ENCODE measurements around the gene TRA2B. TPM values are rescaled to one million over a fixed set of nuclear protein-coding genes. Genes with fewer than 3 reads are reported as not detected.

The TRA2B gene
- 100 to 1,000 TPM; 133 to 223 (median 191) TPM for polyA plus RNA-seq

DNA sequence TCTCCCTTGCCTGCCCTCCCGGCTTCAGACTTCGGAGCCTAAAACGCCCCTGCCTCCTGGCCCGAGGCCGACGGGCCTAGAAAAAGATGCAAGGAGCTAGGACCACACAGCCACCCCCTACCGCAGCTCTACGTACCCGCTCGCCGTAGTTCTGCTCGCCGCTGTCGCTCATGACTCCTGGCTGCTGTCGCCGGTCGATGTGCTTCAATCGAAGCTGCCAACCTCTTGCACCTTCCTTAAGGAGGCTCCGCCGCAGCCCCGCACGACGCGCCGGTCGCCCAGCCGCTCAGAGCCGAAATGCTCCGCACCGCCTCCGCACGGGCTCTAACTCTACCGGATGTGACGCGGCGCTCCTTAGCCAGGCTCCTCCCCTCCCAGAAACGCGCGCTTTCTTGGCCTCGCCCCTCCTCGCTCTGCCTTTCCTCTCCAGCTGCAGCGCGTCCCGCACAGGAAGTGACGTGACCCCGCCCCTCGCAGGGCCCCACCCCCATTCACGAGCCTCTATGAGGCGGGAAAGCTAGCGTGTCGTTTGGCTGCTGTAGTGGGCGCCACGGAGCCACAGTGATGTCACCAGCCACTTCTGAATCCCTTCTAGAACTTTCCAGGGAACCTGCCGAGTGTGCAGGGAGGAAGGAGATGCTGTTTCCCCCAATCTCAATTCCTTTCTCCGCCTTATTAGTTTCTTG, at the start of gene TRA2B:
TRA2B (minus strand) TSS at position 326 of the 686 bp plus-strand sequence; CDS start at position 172, 154 bp downstream.
- DNase-seq: peak; percentile 98
- H3K27ac Mint-ChIP-seq: peak within 1 kb of the TSS; percentile 100
- peaks cover 42 to 57% of the 10 kb centered on the region in 2 donors for H3K4me1 Mint-ChIP-seq

DNA sequence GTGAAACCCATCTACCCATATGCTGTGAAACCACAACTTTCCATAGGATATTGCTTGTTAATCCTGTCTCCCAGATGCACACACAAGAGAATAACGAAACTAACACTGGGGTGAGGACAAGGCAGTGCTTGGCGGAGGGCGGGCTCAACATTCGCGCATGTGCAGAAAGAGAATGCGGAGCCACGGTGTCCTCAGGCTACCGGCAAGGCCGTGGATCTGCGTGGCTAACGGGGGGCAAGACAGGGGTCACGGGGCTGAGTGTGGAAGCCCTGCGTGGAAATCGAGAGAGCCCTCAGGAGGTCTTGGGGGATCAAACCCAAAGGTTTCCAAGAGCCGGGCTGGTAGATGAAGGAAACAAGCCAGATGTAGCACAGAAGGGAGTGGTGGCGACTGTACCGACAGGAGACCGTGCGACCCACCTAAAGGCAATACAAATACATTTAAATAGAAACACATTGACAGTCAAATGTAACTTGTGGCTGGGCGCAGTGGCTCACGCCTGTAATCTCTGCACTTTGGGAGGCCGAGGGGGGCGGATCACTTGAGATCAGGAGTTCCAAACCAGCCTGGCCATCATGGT, 48.5 kb upstream of the TRA2B start:
- DNase-seq: peak in 1 of 3 donors; percentile 21
- H3K27ac Mint-ChIP-seq: no peak overlapping the region
- peaks cover 0 to 8% (median 6%) of the 10 kb centered on the region in 3 donors for H3K27me3 Mint-ChIP-seq (ENCODE audit: low read depth in 3 of 3)
- no peaks in the 10 kb centered on the region for H3K9me3 Mint-ChIP-seq
- no peaks in the 10 kb centered on the region for H3K36me3 Mint-ChIP-seq
- H3K4me1 Mint-ChIP-seq: no peaks in the 10 kb centered on the region
- peak overlapping the region in 2 of 5 donors; percentile 53 to 64 for H3K4me3 Mint-ChIP-seq

More for the DNA sequence above, at the start of gene TRA2B:
- Mint-ChIP-seq H3K4me3 (peak within 1 kb of the TSS; percentile 100), H3K9me3 (no peaks in the 10 kb centered on the region), H3K27me3 (ENCODE audit: low read depth in 3 of 3) (peaks cover 16 to 29% (median 21%) of the 10 kb centered on the region in 3 donors), H3K36me3 (peaks cover 0 to 9% (median 3%) of the 10 kb centered on the region in 3 donors)

DNA sequence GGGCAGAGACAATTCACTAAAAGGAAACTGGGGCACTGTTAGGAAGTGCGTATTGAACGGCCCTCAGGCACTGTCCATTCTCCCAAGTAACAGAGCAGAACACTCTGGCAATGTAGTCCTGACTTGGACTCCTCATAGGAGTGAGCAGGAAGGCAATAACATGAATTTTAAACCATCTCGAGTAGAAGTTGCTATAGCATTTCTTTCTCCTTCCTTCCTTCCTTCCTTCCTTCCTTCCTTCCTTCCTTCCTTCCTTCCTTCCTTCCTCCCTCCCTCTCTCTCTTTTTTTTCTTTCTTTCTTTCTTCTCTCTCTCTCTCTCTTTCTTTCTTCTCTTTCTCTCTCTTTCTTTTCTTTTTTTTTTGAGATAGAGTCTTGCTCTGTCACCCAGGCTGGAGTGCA, 46.4 kb upstream of the TRA2B start:
- H3K27me3 Mint-ChIP-seq (ENCODE audit: low read depth in 3 of 3): peaks cover 0 to 10% (median 6%) of the 10 kb centered on the region in 3 donors
- no peaks in the 10 kb centered on the region for H3K9me3 Mint-ChIP-seq
- no peaks in the 10 kb centered on the region for H3K36me3 Mint-ChIP-seq
- no peak overlapping the region for H3K4me3 Mint-ChIP-seq
- DNase-seq: no peak
- H3K27ac Mint-ChIP-seq: no peak overlapping the region
- no peaks in the 10 kb centered on the region for H3K4me1 Mint-ChIP-seq

DNA sequence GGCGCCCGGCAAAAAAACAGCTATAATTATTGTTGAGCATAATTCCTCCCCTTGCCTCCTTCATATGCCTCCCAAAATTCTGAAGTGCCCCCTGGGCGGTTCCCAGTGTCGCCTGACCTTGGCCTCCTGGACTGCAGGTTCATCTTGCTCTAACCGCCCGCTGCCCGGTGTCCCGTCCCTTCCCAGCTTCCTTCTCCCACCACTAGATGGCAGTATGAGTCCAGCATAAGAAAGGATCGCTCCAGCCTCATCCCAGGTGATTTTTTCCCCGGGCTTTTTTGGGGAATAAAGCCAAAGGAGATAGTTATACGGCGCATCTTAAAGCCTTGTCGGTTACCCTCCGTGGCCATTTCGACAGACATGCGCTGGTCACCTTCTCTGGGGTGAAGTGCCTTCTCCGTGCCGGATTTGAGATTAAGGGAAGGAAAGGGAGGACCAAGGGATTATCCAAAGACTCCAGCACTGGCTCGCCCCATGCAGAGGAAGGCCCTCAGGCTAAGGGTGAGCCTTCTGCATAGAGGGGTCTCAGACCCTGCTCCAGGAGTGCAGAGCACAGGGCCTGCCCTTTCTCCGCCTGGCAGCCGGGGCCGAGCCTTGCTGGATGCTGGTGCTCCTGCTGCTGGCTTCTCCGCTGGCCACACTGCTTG, 45.8 kb upstream of the TRA2B start:
- DNase-seq: peak; percentile 57 to 64 (median 57)
- Mint-ChIP-seq H3K27ac (no peak overlapping the region), H3K4me1 (no peaks in the 10 kb centered on the region), H3K9me3 (no peaks in the 10 kb centered on the region), H3K36me3 (no peaks in the 10 kb centered on the region), H3K4me3 (no peak overlapping the region), H3K27me3 (ENCODE audit: low read depth in 3 of 3) (peaks cover 0 to 10% (median 6%) of the 10 kb centered on the region in 3 donors)

DNA sequence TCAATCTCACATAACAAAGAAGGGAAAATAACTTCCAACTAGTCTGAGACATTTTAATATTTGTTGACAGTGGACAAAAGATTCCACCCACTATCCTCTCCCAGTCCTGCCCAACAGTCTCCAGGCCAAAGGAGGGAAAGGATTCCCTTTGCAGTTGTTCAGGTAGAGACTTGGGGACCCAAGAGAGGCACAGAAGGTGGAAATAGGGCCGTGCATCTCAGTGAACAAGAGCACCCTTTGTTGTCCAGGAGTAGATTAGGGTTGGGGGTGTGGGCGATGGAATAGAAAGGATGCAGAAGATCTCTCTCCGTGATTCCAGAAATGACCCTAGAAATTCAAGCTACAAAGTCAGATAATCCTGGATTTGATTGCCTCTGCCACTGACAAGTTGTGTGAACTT, 44.8 kb upstream of the TRA2B start:
- Mint-ChIP-seq H3K36me3 (no peaks in the 10 kb centered on the region), H3K27ac (no peak overlapping the region), H3K9me3 (no peaks in the 10 kb centered on the region), H3K27me3 (ENCODE audit: low read depth in 3 of 3) (peaks cover 0 to 10% (median 6%) of the 10 kb centered on the region in 3 donors), H3K4me3 (no peak overlapping the region), H3K4me1 (peaks cover 0 to 2% of the 10 kb centered on the region in 2 donors)
- no peak for DNase-seq

DNA sequence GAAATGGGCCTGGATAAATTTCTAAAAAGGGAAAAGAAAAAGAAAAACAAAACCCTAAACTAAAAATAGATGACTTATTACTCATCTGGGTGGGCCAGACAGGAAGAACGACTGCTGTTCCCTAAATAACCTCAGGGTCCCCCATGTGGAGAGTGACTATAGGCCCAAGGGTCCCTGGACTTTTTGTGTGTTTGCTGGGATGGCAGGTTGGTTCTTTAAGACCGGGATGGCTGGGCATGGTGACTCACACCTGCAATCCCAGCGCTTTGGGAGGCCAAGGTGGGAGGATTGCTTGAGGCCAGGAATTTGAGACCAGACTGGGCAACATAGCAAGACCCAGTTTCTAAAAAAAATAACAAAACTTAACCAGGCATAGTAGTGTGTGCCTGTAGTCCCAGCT, 43.8 kb upstream of the TRA2B start:
- H3K27ac Mint-ChIP-seq: no peak overlapping the region
- no peak overlapping the region for H3K4me3 Mint-ChIP-seq
- H3K9me3 Mint-ChIP-seq: no peaks in the 10 kb centered on the region
- no peaks in the 10 kb centered on the region for H3K36me3 Mint-ChIP-seq
- peaks cover 4 to 10% of the 10 kb centered on the region in 2 donors for H3K4me1 Mint-ChIP-seq
- DNase-seq: no peak
- H3K27me3 Mint-ChIP-seq (ENCODE audit: low read depth in 3 of 3): peaks cover 0 to 10% (median 6%) of the 10 kb centered on the region in 3 donors

DNA sequence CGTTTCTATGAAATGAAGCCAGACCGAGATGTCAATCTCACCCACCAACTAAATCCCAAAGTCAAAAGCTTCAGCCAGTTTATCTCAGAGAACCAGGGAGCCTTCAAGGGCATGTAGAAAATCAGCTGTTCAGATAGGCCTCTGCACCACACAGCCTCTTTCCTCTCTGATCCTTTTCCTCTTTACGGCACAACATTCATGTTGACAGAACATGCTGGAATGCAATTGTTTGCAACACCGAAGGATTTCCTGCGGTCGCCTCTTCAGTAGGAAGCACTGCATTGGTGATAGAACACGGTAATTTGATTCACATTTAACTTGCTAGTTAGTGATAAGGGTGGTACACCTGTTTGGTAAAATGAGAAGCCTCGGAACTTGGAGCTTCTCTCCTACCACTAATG, 41.9 kb upstream of the TRA2B start:
- Mint-ChIP-seq H3K36me3 (no peaks in the 10 kb centered on the region), H3K27ac (no peak overlapping the region), H3K27me3 (ENCODE audit: low read depth in 3 of 3) (peaks cover 2 to 15% (median 4%) of the 10 kb centered on the region in 3 donors), H3K4me3 (no peak overlapping the region), H3K9me3 (no peaks in the 10 kb centered on the region), H3K4me1 (peaks cover 4 to 10% of the 10 kb centered on the region in 2 donors)
- DNase-seq: no peak

DNA sequence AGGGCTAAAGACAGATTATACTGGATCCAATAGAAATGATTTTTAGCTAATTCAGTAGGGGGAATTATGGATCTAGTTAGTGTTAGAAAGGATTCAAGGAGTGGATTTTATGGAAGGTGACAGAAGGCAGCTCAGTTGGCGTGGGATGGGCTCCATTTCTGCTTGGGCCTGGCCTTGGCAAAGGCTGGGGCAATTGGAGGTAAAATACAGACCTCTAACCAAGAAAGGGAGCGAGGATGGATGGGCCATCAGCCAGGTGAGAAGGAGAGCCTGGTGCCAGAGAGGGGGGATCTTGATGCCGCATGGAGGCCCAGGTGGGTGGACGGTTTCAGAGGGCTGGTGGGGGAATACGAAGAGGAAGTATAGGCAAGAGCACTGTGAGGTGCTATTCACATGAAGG, 40.7 kb upstream of the TRA2B start:
- Mint-ChIP-seq H3K9me3 (no peaks in the 10 kb centered on the region), H3K36me3 (no peaks in the 10 kb centered on the region), H3K4me1 (peaks cover 4 to 10% of the 10 kb centered on the region in 2 donors), H3K4me3 (no peak overlapping the region), H3K27ac (no peak overlapping the region), H3K27me3 (ENCODE audit: low read depth in 3 of 3) (peaks cover 2 to 15% (median 3%) of the 10 kb centered on the region in 3 donors)
- no peak for DNase-seq

DNA sequence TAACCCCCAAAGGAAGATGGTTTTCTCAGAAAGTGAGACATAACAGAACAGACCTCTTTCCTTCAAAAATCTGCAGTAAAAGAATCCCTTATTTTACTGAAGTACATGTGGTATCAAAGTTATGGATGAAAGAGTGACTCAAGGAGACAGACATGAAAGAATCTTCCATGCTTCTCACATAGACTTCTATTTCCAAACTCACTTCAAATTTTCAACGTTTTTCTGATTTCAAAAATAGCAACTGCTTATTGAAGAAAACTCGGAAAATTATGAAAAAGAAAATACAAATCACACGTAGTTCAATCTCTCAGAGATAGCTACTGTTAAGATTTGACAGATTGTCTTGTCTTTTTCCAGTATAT, 39.8 kb upstream of the TRA2B start:
- H3K4me1 Mint-ChIP-seq: peaks cover 4 to 10% of the 10 kb centered on the region in 2 donors

DNA sequence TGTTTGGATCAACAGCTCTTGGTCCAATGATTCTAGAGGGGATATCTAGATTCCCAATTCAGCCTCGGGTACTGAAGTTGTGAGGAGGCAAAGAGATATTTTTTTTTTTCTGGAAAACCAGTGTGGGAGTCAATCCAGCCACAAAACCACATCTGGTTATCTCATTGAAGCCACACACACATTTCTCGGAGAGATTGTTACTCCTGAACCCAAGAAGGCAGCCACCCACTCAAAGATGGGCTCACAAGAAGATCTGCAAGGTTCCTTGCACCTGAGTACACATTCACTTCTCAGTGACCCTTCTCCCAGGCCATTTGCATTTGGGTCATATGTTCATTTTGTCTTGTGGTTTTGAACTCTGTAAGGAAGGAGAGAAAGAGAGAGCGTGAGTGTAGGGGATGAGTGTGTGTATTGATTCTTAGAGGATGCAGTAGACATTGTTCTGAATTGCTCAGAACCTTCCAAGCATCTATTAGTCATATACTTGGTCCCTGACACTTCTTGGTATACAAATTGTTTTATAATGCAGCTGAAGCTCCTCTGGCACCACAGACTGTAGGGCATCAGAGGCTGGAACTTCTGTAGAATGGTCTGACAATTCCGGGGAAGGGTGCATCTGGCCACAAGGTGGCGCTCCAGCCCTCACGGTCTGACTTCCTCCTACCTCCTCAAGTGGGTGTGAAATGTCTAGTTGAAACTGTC, 39.3 kb upstream of the TRA2B start:
- no peak overlapping the region for H3K4me3 Mint-ChIP-seq
- DNase-seq: peak; percentile 53 to 67 (median 55)
- H3K27ac Mint-ChIP-seq: peak overlapping the region in 1 of 6 donors; percentile 66
- H3K36me3 Mint-ChIP-seq: no peaks in the 10 kb centered on the region
- H3K4me1 Mint-ChIP-seq: peaks cover 4 to 10% of the 10 kb centered on the region in 2 donors
- H3K9me3 Mint-ChIP-seq: no peaks in the 10 kb centered on the region
- H3K27me3 Mint-ChIP-seq (ENCODE audit: low read depth in 3 of 3): peaks cover 0 to 9% (median 2%) of the 10 kb centered on the region in 3 donors

More for the DNA sequence above, 39.8 kb upstream of the TRA2B start:
- Mint-ChIP-seq H3K36me3 (no peaks in the 10 kb centered on the region), H3K4me3 (no peak overlapping the region), H3K27ac (peak overlapping the region in 1 of 6 donors; percentile 66), H3K9me3 (no peaks in the 10 kb centered on the region), H3K27me3 (ENCODE audit: low read depth in 3 of 3) (peaks cover 0 to 12% (median 2%) of the 10 kb centered on the region in 3 donors)
- DNase-seq: no peak

DNA sequence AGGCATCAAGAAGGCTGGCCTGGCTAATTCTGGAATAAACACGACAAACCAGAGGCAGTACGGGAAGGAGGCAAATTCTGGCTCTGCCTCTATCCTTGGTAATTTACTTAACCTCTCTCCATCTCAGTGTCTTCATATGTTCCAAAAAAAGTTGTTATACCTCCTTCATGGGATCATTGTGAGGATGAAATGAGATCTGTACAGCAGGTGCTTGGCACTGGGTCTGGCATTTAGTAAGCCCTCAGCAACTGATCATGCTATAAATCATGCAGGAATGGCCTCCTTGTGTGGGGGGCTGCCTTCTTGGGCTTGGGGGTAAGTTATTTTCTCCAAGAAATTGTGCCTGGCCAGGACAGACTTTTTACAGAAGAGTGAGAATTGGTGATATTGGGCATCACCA, 38.3 kb upstream of the TRA2B start:
- Mint-ChIP-seq H3K27me3 (ENCODE audit: low read depth in 3 of 3) (peaks cover 0 to 9% (median 2%) of the 10 kb centered on the region in 3 donors), H3K9me3 (no peaks in the 10 kb centered on the region), H3K27ac (no peak overlapping the region), H3K36me3 (no peaks in the 10 kb centered on the region), H3K4me3 (no peak overlapping the region), H3K4me1 (peaks cover 4 to 10% of the 10 kb centered on the region in 2 donors)
- DNase-seq: no peak

DNA sequence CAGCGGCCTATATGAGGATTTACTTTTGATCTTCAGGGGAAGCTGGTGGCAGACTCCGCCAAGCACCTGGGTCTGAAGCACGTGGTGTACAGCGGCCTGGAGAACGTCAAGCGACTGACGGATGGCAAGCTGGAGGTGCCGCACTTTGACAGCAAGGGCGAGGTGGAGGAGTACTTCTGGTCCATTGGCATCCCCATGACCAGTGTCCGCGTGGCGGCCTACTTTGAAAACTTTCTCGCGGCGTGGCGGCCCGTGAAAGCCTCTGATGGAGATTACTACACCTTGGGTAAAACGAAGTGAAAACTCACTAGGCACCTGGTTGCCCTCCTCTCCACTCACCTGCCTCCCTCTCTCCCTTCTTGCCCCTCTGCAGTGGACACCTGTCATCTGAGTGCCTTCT, 33.8 kb upstream of the TRA2B start:
- no peaks in the 10 kb centered on the region for H3K36me3 Mint-ChIP-seq
- no peak overlapping the region for H3K4me3 Mint-ChIP-seq
- no peak for DNase-seq
- H3K9me3 Mint-ChIP-seq: no peaks in the 10 kb centered on the region
- H3K4me1 Mint-ChIP-seq: no peaks in the 10 kb centered on the region
- H3K27ac Mint-ChIP-seq: no peak overlapping the region
- peaks cover 2 to 8% (median 2%) of the 10 kb centered on the region in 3 donors for H3K27me3 Mint-ChIP-seq (ENCODE audit: low read depth in 3 of 3)

DNA sequence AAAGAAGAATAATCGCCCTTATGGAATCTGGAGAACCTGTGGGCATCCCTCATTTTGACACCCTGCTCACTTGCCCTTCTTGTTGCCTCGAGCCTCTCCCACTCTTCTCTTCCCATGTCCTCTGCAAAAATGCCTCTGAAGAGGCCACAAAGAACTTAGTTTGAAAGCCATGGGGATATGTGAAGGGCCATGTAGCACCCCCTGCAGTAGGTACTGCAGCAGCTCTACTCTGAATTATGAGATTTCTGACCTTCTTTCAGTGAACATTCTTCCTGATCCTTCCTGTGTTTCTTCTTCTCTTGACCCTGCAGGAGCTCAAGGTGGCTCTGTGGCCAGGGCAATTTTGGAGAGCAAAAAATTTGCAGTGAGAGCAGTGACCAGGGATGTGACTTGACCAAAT, 30.4 kb upstream of the TRA2B start:
- no peak for DNase-seq
- no peak overlapping the region for H3K4me3 Mint-ChIP-seq
- H3K36me3 Mint-ChIP-seq: no peaks in the 10 kb centered on the region
- no peaks in the 10 kb centered on the region for H3K9me3 Mint-ChIP-seq
- H3K27me3 Mint-ChIP-seq (ENCODE audit: low read depth in 3 of 3): peaks cover 0 to 4% (median 1%) of the 10 kb centered on the region in 3 donors
- H3K4me1 Mint-ChIP-seq: no peaks in the 10 kb centered on the region
- no peak overlapping the region for H3K27ac Mint-ChIP-seq

DNA sequence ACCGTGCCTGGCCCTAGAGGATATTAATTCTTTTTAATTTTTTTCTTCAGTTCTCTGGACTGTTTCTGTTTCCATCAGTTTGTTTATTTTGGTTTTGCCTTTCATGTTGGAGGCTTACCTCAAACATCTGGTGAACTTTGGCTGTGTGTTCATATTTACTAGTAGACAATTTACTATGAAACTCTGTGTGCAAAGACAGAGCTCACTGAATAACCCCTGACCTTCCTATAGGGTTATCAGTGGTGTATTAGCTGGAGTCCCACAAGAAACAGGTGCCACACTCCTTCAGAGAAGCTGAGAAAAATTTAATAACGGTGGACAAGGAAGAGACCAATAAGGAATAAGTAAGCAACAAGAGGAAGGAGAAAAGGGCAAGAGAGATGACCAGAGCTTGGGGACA, 28.8 kb upstream of the TRA2B start:
- H3K27ac Mint-ChIP-seq: no peak overlapping the region
- no peaks in the 10 kb centered on the region for H3K4me1 Mint-ChIP-seq
- H3K36me3 Mint-ChIP-seq: no peaks in the 10 kb centered on the region
- H3K27me3 Mint-ChIP-seq (ENCODE audit: low read depth in 3 of 3): peaks cover 0 to 4% (median 1%) of the 10 kb centered on the region in 3 donors
- H3K4me3 Mint-ChIP-seq: no peak overlapping the region
- no peaks in the 10 kb centered on the region for H3K9me3 Mint-ChIP-seq
- DNase-seq: no peak

All from immature natural killer cell (primary cell).